ENCODE results near the gene BAZ1B. TPM values are rescaled to one million over a fixed set of nuclear protein-coding genes. Genes with fewer than 3 reads are reported as not detected.
"Not testable (repeated sequence)": the region's sequence is repeated elsewhere in the genome, so short reads cannot be mapped to it uniquely, and the experiment has no call there.

Gene BAZ1B
- total RNA-seq, 5 donors from 2014 or later (not counting 1 experiment from before 2014, with no cell fraction given), result 57.1 to 64.5 (median 63.0) TPM

- POLR2A ChIA-PET, result no interaction called here
- Mint-ChIP-seq H3K9me3 (no peaks in the 10 kb centered on the region), H3K4me1 (peaks cover 0 to 6% (median 4%) of the 10 kb centered on the region in 3 donors), H3K4me3 (no peak overlapping the region), H3K27me3 (peaks cover 0 to 10% of the 10 kb centered on the region in 2 donors), H3K36me3 (no peaks in the 10 kb centered on the region), H3K27ac (no peak overlapping the region)
- peaks cover 0 to 24% of the 10 kb centered on the region in 2 experiments for H3K27me3 ChIP-seq (replicated peaks in 1 of 2; ENCODE audit: control insufficient read depth in 2 of 2, extremely low read depth in 1 of 2, insufficient read depth in 2 of 2, low read length in 1 of 2)
- H3K36me3 ChIP-seq (ENCODE audit: control insufficient read depth in 2 of 2, extremely low read depth in 1 of 2, insufficient read depth in 1 of 2, low read length in 1 of 2), result no peaks in the 10 kb centered on the region
- H3K4me3 ChIP-seq (ENCODE audit: control insufficient read depth in 1 of 2, extremely low read depth in 1 of 2, low read length in 1 of 2), result no peak overlapping the region
- no peaks in the 10 kb centered on the region for H3K4me1 ChIP-seq (ENCODE audit: control insufficient read depth in 1 of 2, extremely low read depth in 1 of 2, insufficient read depth in 2 of 2, low read length in 2 of 2)
- no peak for DNase-seq
- 59% methylated on average over 37 of the region's 52 CpGs for WGBS (ENCODE audit: insufficient coverage)
- ATAC-seq (replicated peaks in 1 of 4), result no peak
- no peaks in the 10 kb centered on the region for H3K9me3 ChIP-seq
- CTCF ChIA-PET, result no interaction called here
- no peak overlapping the region for H3K27ac ChIP-seq (ENCODE audit: low read length)
Observed at GRCh38 chr7:73423519-73424488, 98.3 kb downstream of the BAZ1B start.

GRCh38 chr7:73420610-73421009, 101.5 kb downstream of the BAZ1B start:
- 88% methylated on average over 7 of the region's 8 CpGs for WGBS (ENCODE audit: insufficient coverage)
- H3K36me3 ChIP-seq (ENCODE audit: control insufficient read depth in 2 of 2, extremely low read depth in 1 of 2, insufficient read depth in 1 of 2, low read length in 1 of 2); DNase-seq; H3K9me3 Mint-ChIP-seq; H3K4me3 ChIP-seq (ENCODE audit: control insufficient read depth in 1 of 2, extremely low read depth in 1 of 2, low read length in 1 of 2); CTCF ChIA-PET; H3K9me3 ChIP-seq; H3K27ac ChIP-seq (ENCODE audit: low read length); H3K4me1 Mint-ChIP-seq; H3K4me1 ChIP-seq (ENCODE audit: control insufficient read depth in 1 of 2, extremely low read depth in 1 of 2, insufficient read depth in 2 of 2, low read length in 2 of 2); ATAC-seq (replicated peaks in 1 of 4); H3K4me3 Mint-ChIP-seq; H3K36me3 Mint-ChIP-seq; POLR2A ChIA-PET; H3K27ac Mint-ChIP-seq: not testable (repeated sequence)
- H3K27me3 ChIP-seq (replicated peaks in 1 of 2; ENCODE audit: control insufficient read depth in 2 of 2, extremely low read depth in 1 of 2, insufficient read depth in 2 of 2, low read length in 1 of 2), result peaks cover 0 to 19% of the 10 kb centered on the region in 2 experiments
- H3K27me3 Mint-ChIP-seq, result peaks cover 0 to 10% of the 10 kb centered on the region in 2 donors

- ATAC-seq (replicated peaks in 1 of 4); CTCF ChIA-PET; H3K9me3 ChIP-seq; H3K4me1 ChIP-seq (ENCODE audit: control insufficient read depth in 1 of 2, extremely low read depth in 1 of 2, insufficient read depth in 2 of 2, low read length in 2 of 2); H3K4me1 Mint-ChIP-seq; H3K4me3 ChIP-seq (ENCODE audit: control insufficient read depth in 1 of 2, extremely low read depth in 1 of 2, low read length in 1 of 2); H3K36me3 ChIP-seq (ENCODE audit: control insufficient read depth in 2 of 2, extremely low read depth in 1 of 2, insufficient read depth in 1 of 2, low read length in 1 of 2); H3K27ac ChIP-seq (ENCODE audit: low read length); H3K4me3 Mint-ChIP-seq; H3K27ac Mint-ChIP-seq; H3K36me3 Mint-ChIP-seq; POLR2A ChIA-PET; H3K9me3 Mint-ChIP-seq; H3K27me3 Mint-ChIP-seq: not testable (repeated sequence)
- peak in 1 of 35 experiments; percentile 3 for DNase-seq
- H3K27me3 ChIP-seq (replicated peaks in 1 of 2; ENCODE audit: control insufficient read depth in 2 of 2, extremely low read depth in 1 of 2, insufficient read depth in 2 of 2, low read length in 1 of 2), result peaks cover 0 to 19% of the 10 kb centered on the region in 2 experiments
- WGBS (ENCODE audit: insufficient coverage), result 20% methylated on average over 3 of the region's 8 CpGs
Observed at GRCh38 chr7:73420016-73420415, 102.1 kb downstream of the BAZ1B start.

GRCh38 chr7:73418113-73418703, 103.9 kb downstream of the BAZ1B start:
- Histone ChIP-seq H3K9me3 (no peaks in the 10 kb centered on the region), H3K36me3 (ENCODE audit: control insufficient read depth in 2 of 2, extremely low read depth in 1 of 2, insufficient read depth in 1 of 2, low read length in 1 of 2) (no peaks in the 10 kb centered on the region), H3K4me3 (ENCODE audit: control insufficient read depth in 1 of 2, extremely low read depth in 1 of 2, low read length in 1 of 2) (no peak overlapping the region), H3K27me3 (replicated peaks in 1 of 2; ENCODE audit: control insufficient read depth in 2 of 2, extremely low read depth in 1 of 2, insufficient read depth in 2 of 2, low read length in 1 of 2) (peaks cover 0 to 15% of the 10 kb centered on the region in 2 experiments), H3K27ac (ENCODE audit: low read length) (no peak overlapping the region), H3K4me1 (ENCODE audit: control insufficient read depth in 1 of 2, extremely low read depth in 1 of 2, insufficient read depth in 2 of 2, low read length in 2 of 2) (no peaks in the 10 kb centered on the region)
- POLR2A ChIA-PET, result interaction anchor here in 1 of 2 donors (0.7 kb wide), 1 partner anchor 95 kb away, joined by 6 read pairs; no protein-coding TSS in a partner anchor
- no peak overlapping the region for H3K4me3 Mint-ChIP-seq
- peaks cover 0 to 1% of the 10 kb centered on the region in 2 donors for H3K27me3 Mint-ChIP-seq
- no peaks in the 10 kb centered on the region for H3K36me3 Mint-ChIP-seq
- H3K9me3 Mint-ChIP-seq, result no peaks in the 10 kb centered on the region
- WGBS (ENCODE audit: insufficient coverage), result 67% methylated on average over 3 of the region's 8 CpGs
- ATAC-seq (replicated peaks in 1 of 4) (no peak), DNase-seq (no peak)
- CTCF ChIA-PET, result no interaction called here
- peaks cover 0 to 6% (median 4%) of the 10 kb centered on the region in 3 donors for H3K4me1 Mint-ChIP-seq
- H3K27ac Mint-ChIP-seq, result no peak overlapping the region

- H3K4me3 Mint-ChIP-seq; H3K27me3 Mint-ChIP-seq; ATAC-seq (replicated peaks in 1 of 4); H3K9me3 ChIP-seq; POLR2A ChIA-PET; H3K36me3 Mint-ChIP-seq; H3K27ac Mint-ChIP-seq; H3K27ac ChIP-seq (ENCODE audit: low read length); H3K4me1 ChIP-seq (ENCODE audit: control insufficient read depth in 1 of 2, extremely low read depth in 1 of 2, insufficient read depth in 2 of 2, low read length in 2 of 2); H3K36me3 ChIP-seq (ENCODE audit: control insufficient read depth in 2 of 2, extremely low read depth in 1 of 2, insufficient read depth in 1 of 2, low read length in 1 of 2); DNase-seq; H3K27me3 ChIP-seq (replicated peaks in 1 of 2; ENCODE audit: control insufficient read depth in 2 of 2, extremely low read depth in 1 of 2, insufficient read depth in 2 of 2, low read length in 1 of 2); H3K4me1 Mint-ChIP-seq; CTCF ChIA-PET; H3K9me3 Mint-ChIP-seq; H3K4me3 ChIP-seq (ENCODE audit: control insufficient read depth in 1 of 2, extremely low read depth in 1 of 2, low read length in 1 of 2): not testable (repeated sequence)
- 76% methylated on average over 12 of the region's 15 CpGs for WGBS (ENCODE audit: insufficient coverage)
Observed at GRCh38 chr7:73410541-73411131, 111.5 kb downstream of the BAZ1B start.

GRCh38 chr7:73404860-73405259, 117.2 kb downstream of the BAZ1B start:
- H3K27ac ChIP-seq (ENCODE audit: low read length); H3K27ac Mint-ChIP-seq; ATAC-seq (replicated peaks in 1 of 4); POLR2A ChIA-PET; CTCF ChIA-PET; H3K4me3 Mint-ChIP-seq; H3K36me3 Mint-ChIP-seq; H3K27me3 Mint-ChIP-seq; H3K36me3 ChIP-seq (ENCODE audit: control insufficient read depth in 2 of 2, extremely low read depth in 1 of 2, insufficient read depth in 1 of 2, low read length in 1 of 2); H3K4me3 ChIP-seq (ENCODE audit: control insufficient read depth in 1 of 2, extremely low read depth in 1 of 2, low read length in 1 of 2); H3K27me3 ChIP-seq (replicated peaks in 1 of 2; ENCODE audit: control insufficient read depth in 2 of 2, extremely low read depth in 1 of 2, insufficient read depth in 2 of 2, low read length in 1 of 2); H3K9me3 ChIP-seq; H3K4me1 Mint-ChIP-seq; H3K4me1 ChIP-seq (ENCODE audit: control insufficient read depth in 1 of 2, extremely low read depth in 1 of 2, insufficient read depth in 2 of 2, low read length in 2 of 2); H3K9me3 Mint-ChIP-seq; DNase-seq: not testable (repeated sequence)
- 100% methylated on average over 1 of the region's 3 CpGs for WGBS (ENCODE audit: insufficient coverage)

All from T-cell (primary cell).